Epidermal melanocyte (primary cell): ENCODE data around the gene UPF1.

Source experiments
- DNase-seq: peaks from one replicate; pipeline ENCODE4 v3.0.0; 2011; ENCODE audit warnings: low spot score; ENCODE audit not compliant: insufficient read length

Gene UPF1

GRCh38 chr19:18839465-18840287, 7.9 kb downstream of the UPF1 start:
- DNase-seq = no peak

GRCh38 chr19:18840288-18841267, 8.8 kb downstream of the UPF1 start:
- DNase-seq = no peak

GRCh38 chr19:18841400-18841799, 9.6 kb downstream of the UPF1 start:
- no peak for DNase-seq

- peak; percentile 7 for DNase-seq
Measured at GRCh38 chr19:18842166-18842565, 10.4 kb downstream of the UPF1 start.

GRCh38 chr19:18843960-18844359, 12.2 kb downstream of the UPF1 start:
- no peak for DNase-seq

- DNase-seq = no peak
Measured at GRCh38 chr19:18844806-18845329, 13.1 kb downstream of the UPF1 start.

- DNase-seq = no peak
Measured at GRCh38 chr19:18845961-18846360, 14.2 kb downstream of the UPF1 start.

GRCh38 chr19:18846862-18847548, 15.2 kb downstream of the UPF1 start:
- peak; percentile 90 for DNase-seq

- DNase-seq = peak; percentile 62
Measured at GRCh38 chr19:18847549-18848463, 16.0 kb downstream of the UPF1 start.

- DNase-seq = peak; percentile 66
Measured at GRCh38 chr19:18848878-18849661, 17.3 kb downstream of the UPF1 start.

GRCh38 chr19:18849838-18850400, 18.2 kb downstream of the UPF1 start:
- DNase-seq = no peak

GRCh38 chr19:18850471-18851375, 19.0 kb downstream of the UPF1 start:
- no peak for DNase-seq

GRCh38 chr19:18851673-18852325, 20.0 kb downstream of the UPF1 start:
- DNase-seq = no peak

- DNase-seq = no peak
Measured at GRCh38 chr19:18852648-18853047, 20.9 kb downstream of the UPF1 start.

GRCh38 chr19:18853755-18854427, 22.1 kb downstream of the UPF1 start:
- no peak for DNase-seq

GRCh38 chr19:18854982-18855381, 23.2 kb downstream of the UPF1 start:
- no peak for DNase-seq
